ENCODE results near the gene ELL2. TPM values are rescaled to one million over a fixed set of nuclear protein-coding genes. Genes with fewer than 3 reads are reported as not detected.

The ELL2 gene
- total and polyA plus RNA-seq, 2 of the 13 experiments (the other 11 are each of a cell fraction or from before 2014, with no cell fraction given) = 78.9 to 97.1 TPM

- TF ChIP-seq ZNF646 (CRISPR knock-in tag; IDR thresholded peaks at IDR 0.05) (peak; percentile 64; the same call in 1 of the 2 replicates), ZNF142 (CRISPR knock-in tag; IDR thresholded peaks at IDR 0.05) (no peak)
Observed at GRCh38 chr5:95864944-95865504, 96.6 kb downstream of the ELL2 start (continued).

Data from HepG2 (cell line).